NCI-H524 treated with DMSO at 0.1 percent for 48 hours (cell line): Measurements from ENCODE around the gene RIIAD1.

Experiments used
- DNase-seq: peaks from one replicate; lab custom pipeline; 2025; lab: John Stamatoyannopoulos, UW

Gene RIIAD1

GRCh38 chr1:151711044-151711800 lies 10.1 kb upstream of the RIIAD1 start:
- peak; percentile 85 for DNase-seq

- no peak for DNase-seq
Measured at GRCh38 chr1:151711951-151712350, 9.4 kb upstream of the RIIAD1 start.

GRCh38 chr1:151713044-151713443 lies 8.3 kb upstream of the RIIAD1 start:
- no peak for DNase-seq

GRCh38 chr1:151713874-151714273 lies 7.4 kb upstream of the RIIAD1 start:
- DNase-seq, result no peak

GRCh38 chr1:151714820-151715725 lies 6.2 kb upstream of the RIIAD1 start:
- DNase-seq, result no peak

- DNase-seq, result peak; percentile 9
Measured at GRCh38 chr1:151715726-151716404, 5.5 kb upstream of the RIIAD1 start.

- no peak for DNase-seq
Measured at GRCh38 chr1:151716405-151716762, 4.9 kb upstream of the RIIAD1 start.

- DNase-seq, result peak; percentile 89
Measured at GRCh38 chr1:151716771-151717631, 4.3 kb upstream of the RIIAD1 start, which contains the start of gene CELF3. Gene CELF3 (minus strand): TSS chr1:151716803. CDS start chr1:151716020, 783 bp downstream.

GRCh38 chr1:151718011-151718431 lies 3.3 kb upstream of the RIIAD1 start:
- no peak for DNase-seq

GRCh38 chr1:151718666-151719065 lies 2.7 kb upstream of the RIIAD1 start:
- DNase-seq, result no peak

GRCh38 chr1:151720125-151720524 lies 1.2 kb upstream of the RIIAD1 start:
- DNase-seq, result no peak

- DNase-seq, result no peak
Measured at GRCh38 chr1:151720554-151720953, 768 bp upstream of the RIIAD1 start.

- no peak for DNase-seq
Measured at GRCh38 chr1:151721788-151722510, 627 bp downstream of the RIIAD1 start.

- DNase-seq, result no peak
Measured at GRCh38 chr1:151723726-151724370, 2.5 kb downstream of the RIIAD1 start.

- DNase-seq, result no peak
Measured at GRCh38 chr1:151728151-151729054, 7.1 kb downstream of the RIIAD1 start.

- no peak for DNase-seq
Measured at GRCh38 chr1:151729157-151729965, 8.0 kb downstream of the RIIAD1 start.

GRCh38 chr1:151729966-151730291 lies 8.6 kb downstream of the RIIAD1 start:
- DNase-seq, result no peak

GRCh38 chr1:151733126-151733525 lies 11.8 kb downstream of the RIIAD1 start:
- DNase-seq, result no peak
